ENCODE results near the gene PURB. TPM values are rescaled to one million over a fixed set of nuclear protein-coding genes. Genes with fewer than 3 reads are reported as not detected.
"Not testable (repeated sequence)": the region's sequence is repeated elsewhere in the genome, so short reads cannot be mapped to it uniquely, and the experiment has no call there.

Gene PURB
- total RNA-seq, 4 donors from 2014 or later = 20.0 to 28.5 (median 26.8) TPM

DNA sequence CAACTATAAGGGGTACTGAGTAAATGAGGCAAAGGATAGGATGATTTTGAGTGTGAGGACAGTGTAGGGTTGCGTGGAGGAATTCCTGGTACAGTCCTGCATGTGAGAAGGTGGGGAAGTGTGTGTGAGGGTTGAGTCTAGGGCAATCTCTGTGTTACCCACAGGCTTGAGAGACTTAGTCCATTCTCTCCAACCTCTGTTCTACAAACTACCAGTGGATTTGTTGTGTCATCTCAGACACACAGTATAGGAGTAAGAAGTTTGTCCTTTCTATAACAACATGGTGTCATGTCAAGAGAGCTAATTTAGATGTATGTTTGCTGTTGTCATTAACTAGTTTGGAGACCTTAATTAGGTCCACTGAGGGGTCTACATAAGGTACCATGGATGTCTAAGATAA is 12.5 kb downstream of the PURB start:
- intact Hi-C loops (cut with DNase I; ENCODE audit: low total_unique reads) = no loop called here
- TF ChIP-seq, protein P1, sequence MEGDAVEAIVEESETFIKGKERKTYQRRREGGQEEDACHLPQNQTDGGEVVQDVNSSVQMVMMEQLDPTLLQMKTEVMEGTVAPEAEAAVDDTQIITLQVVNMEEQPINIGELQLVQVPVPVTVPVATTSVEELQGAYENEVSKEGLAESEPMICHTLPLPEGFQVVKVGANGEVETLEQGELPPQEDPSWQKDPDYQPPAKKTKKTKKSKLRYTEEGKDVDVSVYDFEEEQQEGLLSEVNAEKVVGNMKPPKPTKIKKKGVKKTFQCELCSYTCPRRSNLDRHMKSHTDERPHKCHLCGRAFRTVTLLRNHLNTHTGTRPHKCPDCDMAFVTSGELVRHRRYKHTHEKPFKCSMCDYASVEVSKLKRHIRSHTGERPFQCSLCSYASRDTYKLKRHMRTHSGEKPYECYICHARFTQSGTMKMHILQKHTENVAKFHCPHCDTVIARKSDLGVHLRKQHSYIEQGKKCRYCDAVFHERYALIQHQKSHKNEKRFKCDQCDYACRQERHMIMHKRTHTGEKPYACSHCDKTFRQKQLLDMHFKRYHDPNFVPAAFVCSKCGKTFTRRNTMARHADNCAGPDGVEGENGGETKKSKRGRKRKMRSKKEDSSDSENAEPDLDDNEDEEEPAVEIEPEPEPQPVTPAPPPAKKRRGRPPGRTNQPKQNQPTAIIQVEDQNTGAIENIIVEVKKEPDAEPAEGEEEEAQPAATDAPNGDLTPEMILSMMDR (IDR thresholded peaks at IDR 0.05) = no peak
- 89 to 94% methylated on average over 1 of the region's 1 CpG for WGBS, 2 donors
- no peak for DNase-seq (ENCODE audit: low spot score in 2 of 2)
- no peak overlapping the region for H3K4me3 ChIP-seq (ENCODE audit: low read depth, poor library complexity, severe bottlenecking)

DNA sequence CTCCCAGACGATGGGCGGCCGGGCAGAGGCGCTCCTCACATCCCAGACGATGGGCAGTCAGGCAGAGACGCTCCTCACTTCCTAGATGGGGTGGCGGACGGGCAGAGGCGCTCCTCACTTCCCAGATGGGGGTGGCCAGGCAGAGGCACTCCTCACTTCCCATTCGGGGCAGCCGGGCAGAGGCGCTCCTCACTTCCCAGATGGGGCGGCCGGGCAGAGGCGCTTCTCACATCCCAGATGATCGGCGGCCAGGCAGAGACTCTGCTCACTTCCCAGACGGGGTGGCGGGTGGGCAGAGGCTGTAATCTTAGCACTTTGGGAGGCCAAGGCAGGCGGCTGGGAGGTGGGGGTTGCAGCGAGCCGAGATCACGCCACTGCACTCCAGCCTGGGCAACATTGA is 13.4 kb downstream of the PURB start:
- WGBS, 2 donors = 86 to 98% methylated on average over 13 to 18 of the region's 23 CpGs
- not testable (repeated sequence) for DNase-seq (ENCODE audit: low spot score in 2 of 2)

DNA sequence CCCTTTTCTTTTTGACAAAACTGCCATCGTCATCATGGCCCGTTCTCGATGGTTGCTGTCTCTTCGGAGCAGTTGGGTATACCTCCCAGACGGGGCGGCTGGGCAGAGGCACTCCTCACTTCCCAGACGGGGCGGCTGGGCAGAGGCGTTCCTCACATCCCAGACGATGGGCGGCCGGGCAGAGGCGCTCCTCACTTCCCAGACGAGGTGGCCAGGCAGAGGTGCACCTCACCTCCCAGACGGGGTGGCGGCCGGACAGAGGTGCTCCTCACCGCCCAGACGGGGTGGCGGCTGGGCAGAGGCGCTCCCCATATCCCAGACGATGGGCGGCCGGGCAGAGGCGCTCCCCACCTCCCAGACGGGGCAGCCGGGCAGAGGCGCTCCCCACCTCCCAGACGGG is 14.6 kb downstream of the PURB start:
- DNase-seq (ENCODE audit: low spot score in 2 of 2); intact Hi-C loops (cut with DNase I; ENCODE audit: low total_unique reads); H3K4me3 ChIP-seq (ENCODE audit: low read depth, poor library complexity, severe bottlenecking): not testable (repeated sequence)
- 87 to 93% methylated on average over 19 to 24 of the region's 29 CpGs for WGBS, 2 donors

More for the DNA sequence above, 13.4 kb downstream of the PURB start:
- H3K4me3 ChIP-seq (ENCODE audit: low read depth, poor library complexity, severe bottlenecking); intact Hi-C loops (cut with DNase I; ENCODE audit: low total_unique reads): not testable (repeated sequence)

DNA sequence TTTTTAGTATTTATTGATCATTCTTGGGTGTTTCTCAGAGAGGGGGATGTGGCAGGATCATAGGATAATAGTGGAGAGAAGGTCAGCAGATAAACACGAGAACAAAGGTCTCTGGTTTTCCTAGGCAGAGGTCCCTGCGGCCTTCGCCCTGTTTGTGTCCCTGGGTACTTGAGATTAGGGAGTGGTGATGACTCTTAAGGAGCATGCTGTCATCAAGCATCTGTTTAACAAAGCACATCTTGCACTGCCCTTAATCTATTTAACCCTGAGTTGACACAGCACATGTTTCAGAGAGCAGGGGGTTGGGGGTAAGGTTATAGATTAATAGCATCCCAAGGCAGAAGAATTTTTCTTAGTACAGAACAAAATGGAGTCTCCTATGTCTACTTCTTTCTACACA is 15.0 kb downstream of the PURB start:
- DNase-seq (ENCODE audit: low spot score in 2 of 2); intact Hi-C loops (cut with DNase I; ENCODE audit: low total_unique reads); H3K4me3 ChIP-seq (ENCODE audit: low read depth, poor library complexity, severe bottlenecking): not testable (repeated sequence)
- 75 to 82% methylated on average over 3 of the region's 3 CpGs for WGBS, 2 donors

DNA sequence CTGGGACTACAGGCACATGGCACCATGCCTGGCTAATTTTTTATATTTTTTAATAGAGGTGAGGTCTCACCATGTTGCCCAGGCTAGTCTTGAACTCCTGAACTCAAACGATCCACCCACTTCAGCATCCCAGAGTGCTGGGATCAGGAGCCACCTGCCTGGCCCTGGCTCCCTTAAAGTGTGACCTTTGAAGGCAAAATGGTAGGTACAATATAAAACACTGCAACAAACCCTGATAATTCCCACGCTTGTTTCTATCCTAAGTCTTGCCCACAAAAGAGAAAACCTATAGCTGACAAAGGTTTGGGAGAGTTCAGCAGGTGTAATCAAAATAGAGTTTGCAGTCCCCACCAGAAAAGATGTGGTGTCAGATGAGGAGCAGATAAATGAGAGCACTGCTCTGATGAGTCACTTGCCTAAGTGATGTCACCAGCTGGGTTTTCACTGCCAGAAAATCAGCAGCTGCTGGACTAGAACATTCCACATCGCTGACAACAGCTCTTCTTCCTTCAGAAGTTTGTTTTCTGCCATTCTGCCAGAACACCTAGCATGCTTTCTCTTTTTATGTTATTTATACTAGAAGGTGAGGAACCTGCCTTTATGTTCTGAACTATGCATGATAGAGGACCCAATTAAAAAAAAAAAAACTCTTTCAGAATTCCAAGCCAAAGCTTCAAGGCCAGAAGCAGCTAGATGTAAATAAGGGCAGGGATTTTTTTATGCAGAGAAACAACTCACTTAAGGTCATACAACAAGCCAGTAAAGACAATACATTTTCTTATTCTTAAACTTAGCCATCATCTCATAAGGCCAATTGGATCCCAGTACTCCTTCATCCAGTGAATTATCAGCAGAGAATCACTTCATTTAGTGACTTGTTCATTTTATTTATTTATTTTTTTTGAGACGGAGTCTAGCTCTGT is 18.0 kb downstream of the PURB start:
- TF ChIP-seq POLR2A (IDR thresholded peaks at IDR 0.05) = no peak
- TF ChIP-seq, protein P1 (IDR thresholded peaks at IDR 0.05) = no peak
- H3K4me3 ChIP-seq (ENCODE audit: low read depth, poor library complexity, severe bottlenecking) = no peak overlapping the region
- intact Hi-C loops (cut with DNase I; ENCODE audit: low total_unique reads) = no loop called here
- peak in 1 of 2 donors; percentile 62 for DNase-seq (ENCODE audit: low spot score in 2 of 2)
- WGBS, 2 donors = 53 to 54% methylated on average over 4 of the region's 4 CpGs

DNA sequence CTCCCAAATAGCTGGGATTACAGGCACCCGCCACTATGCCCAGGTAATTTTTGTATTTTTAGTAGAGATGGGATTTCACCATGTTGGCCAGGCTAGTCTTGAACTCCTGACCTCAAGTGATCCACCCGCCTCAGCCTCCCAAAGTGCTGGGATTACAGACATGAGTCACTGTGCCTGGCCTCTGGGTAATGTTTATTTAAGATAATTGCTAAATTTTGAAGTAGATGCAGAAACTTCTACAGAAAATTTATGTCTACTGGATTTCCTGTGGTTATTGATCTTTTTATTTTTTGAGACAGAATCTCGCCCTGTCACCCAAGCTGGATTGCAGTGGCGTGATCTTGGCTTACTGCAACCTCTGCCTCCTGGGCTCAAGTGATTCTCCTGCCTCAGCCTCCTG is 23.4 kb downstream of the PURB start:
- intact Hi-C loops (cut with DNase I; ENCODE audit: low total_unique reads); H3K4me3 ChIP-seq (ENCODE audit: low read depth, poor library complexity, severe bottlenecking); DNase-seq (ENCODE audit: low spot score in 2 of 2): not testable (repeated sequence)
- 74 to 82% methylated on average over 4 of the region's 4 CpGs for WGBS, 2 donors

DNA sequence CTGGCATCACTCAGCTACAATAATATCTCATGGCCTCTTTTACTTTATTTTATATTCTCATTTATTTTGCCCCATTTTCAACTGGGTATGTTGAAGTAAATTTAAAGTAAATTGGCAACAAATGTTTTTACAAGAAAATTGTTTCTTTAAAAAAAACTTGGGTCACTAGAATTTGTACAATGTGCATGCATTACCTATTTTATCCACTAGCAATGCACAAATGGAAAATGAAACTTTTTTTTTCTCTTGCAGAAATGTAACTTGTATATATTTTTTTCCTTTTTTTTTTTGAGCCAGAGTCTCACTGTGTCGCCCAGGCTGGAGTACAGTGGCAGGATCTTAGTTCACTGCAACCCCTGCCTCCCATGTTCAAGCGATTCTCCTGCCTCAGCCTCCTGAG is 27.2 kb downstream of the PURB start:
- DNase-seq (ENCODE audit: low spot score in 2 of 2) = no peak
- 84 to 92% methylated on average over 2 of the region's 2 CpGs for WGBS, 2 donors
- intact Hi-C loops (cut with DNase I; ENCODE audit: low total_unique reads) = loop anchor here (10.0 kb wide), 2 partner anchors 67 to 277 kb away; no protein-coding TSS in a partner anchor
- H3K4me3 ChIP-seq (ENCODE audit: low read depth, poor library complexity, severe bottlenecking) = no peak overlapping the region
- TF ChIP-seq, protein P1 (IDR thresholded peaks at IDR 0.05) = no peak
- TF ChIP-seq POLR2A (IDR thresholded peaks at IDR 0.05) = no peak
